Measurements from ENCODE around the gene PSMB5. TPM values are rescaled to one million over a fixed set of nuclear protein-coding genes. Genes with fewer than 3 reads are reported as not detected.
A peak's percentile ranks its signal among the peaks of the same experiment; 100 is the strongest.

Gene PSMB5
- total RNA-seq, 5 donors from 2014 or later (not counting 1 experiment from before 2014, with no cell fraction given) = 20.6 to 43.9 (median 38.0) TPM

DNA sequence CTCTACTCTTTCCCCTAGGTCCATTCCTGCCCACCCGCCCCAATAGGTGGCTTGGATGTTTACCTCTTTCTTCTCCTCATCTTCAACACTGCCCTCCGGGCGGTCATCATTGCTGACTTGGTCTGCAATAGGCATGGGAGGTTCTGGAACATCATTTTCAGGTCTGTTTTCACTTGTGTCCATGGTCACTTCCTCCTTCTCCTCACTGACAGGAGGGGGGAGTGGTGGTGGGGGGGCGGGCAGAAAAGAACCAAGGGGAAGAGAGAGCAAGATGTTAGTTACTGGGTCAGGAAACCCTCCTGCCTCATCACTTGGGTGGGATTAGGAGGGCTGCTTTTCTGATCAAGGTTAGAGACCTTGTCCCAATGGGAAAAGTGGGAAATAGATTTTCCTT lies 34.7 kb upstream of the PSMB5 start:
- no peak overlapping the region for H3K4me3 Mint-ChIP-seq
- peaks cover 26% of the 10 kb centered on the region for H3K36me3 Mint-ChIP-seq
- H3K27me3 ChIP-seq (replicated peaks in 1 of 2; ENCODE audit: control insufficient read depth in 2 of 2, extremely low read depth in 1 of 2, insufficient read depth in 2 of 2, low read length in 1 of 2) = no peaks in the 10 kb centered on the region
- no peak for DNase-seq
- H3K4me1 ChIP-seq (ENCODE audit: control insufficient read depth in 1 of 2, extremely low read depth in 1 of 2, insufficient read depth in 2 of 2, low read length in 2 of 2) = peaks cover 12 to 37% of the 10 kb centered on the region in 2 experiments
- POLR2A ChIA-PET = interaction anchor here in 1 of 2 donors (1.0 to 1.3 kb wide), 2 partner anchors 8 to 25 kb away, joined by 4 to 7 read pairs; partner anchors contain the start of genes ACIN1 and C14orf119
- no peaks in the 10 kb centered on the region for H3K9me3 ChIP-seq
- no peaks in the 10 kb centered on the region for H3K27me3 Mint-ChIP-seq
- CTCF ChIA-PET = interaction anchor here (0.6 to 2.1 kb wide), 31 partner anchors 7 to 499 kb away, joined by 3 to 46 read pairs (median 6); partner anchors contain the start of genes ACIN1 (in 1 of the 2), C14orf119 (in 1 of the 2), HAUS4 (in 1 of the 2) and PABPN1 (in 1 of the 2)
- H3K27ac ChIP-seq (ENCODE audit: low read length) = no peak overlapping the region
- peaks cover 35 to 45% (median 41%) of the 10 kb centered on the region in 3 donors for H3K4me1 Mint-ChIP-seq
- no peaks in the 10 kb centered on the region for H3K9me3 Mint-ChIP-seq
- H3K27ac Mint-ChIP-seq = peak overlapping the region in 1 of 2 donors; percentile 61
- no peak for ATAC-seq (replicated peaks in 1 of 4)
- no peak overlapping the region for H3K4me3 ChIP-seq (ENCODE audit: control insufficient read depth in 1 of 2, extremely low read depth in 1 of 2, low read length in 1 of 2)
- H3K36me3 ChIP-seq (ENCODE audit: control insufficient read depth in 2 of 2, extremely low read depth in 1 of 2, insufficient read depth in 1 of 2, low read length in 1 of 2) = peaks cover 15 to 68% of the 10 kb centered on the region in 2 donors
- WGBS (ENCODE audit: insufficient coverage) = no CpG with 5 or more reads among the region's 4 CpGs

DNA sequence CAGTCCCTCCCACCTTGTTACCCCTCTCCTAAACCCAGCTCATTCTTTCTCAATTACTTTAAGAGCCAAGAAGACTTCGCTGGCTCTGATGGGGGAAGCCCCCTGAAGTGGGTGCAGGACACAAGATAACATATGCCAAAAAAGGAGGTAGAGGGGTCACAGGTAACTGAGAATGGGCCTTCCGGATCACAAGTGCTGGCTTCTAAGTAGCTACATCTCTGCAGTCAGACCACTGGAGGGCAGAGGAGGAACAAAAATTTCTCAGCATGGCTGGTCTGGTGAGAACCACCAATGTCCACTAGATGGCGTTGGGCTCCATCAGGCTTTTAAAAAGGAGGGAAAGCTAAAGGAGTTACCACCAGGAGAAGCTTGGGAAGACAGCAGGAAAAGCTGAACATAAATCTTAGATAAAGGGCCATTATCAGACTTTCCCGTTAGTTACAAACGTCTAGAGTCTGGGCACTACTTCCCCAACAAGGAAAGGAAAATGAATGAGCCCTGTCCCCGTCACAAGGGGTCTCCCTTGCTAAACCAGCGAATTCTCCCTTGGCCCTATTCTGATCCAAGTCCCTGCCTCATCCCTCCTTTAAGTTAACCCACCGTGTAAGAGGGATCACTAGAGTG lies 34.2 kb upstream of the PSMB5 start:
- whole genome bisulfite sequencing (ENCODE audit: insufficient coverage) = 20% methylated on average over 5 of the region's 8 CpGs
- Mint-ChIP-seq H3K9me3 (no peaks in the 10 kb centered on the region), H3K27ac (peak overlapping the region; percentile 61), H3K4me3 (peak overlapping the region; percentile 17 to 34 (median 31)), H3K36me3 (peaks cover 28% of the 10 kb centered on the region), H3K4me1 (peaks cover 35 to 45% (median 41%) of the 10 kb centered on the region in 3 donors), H3K27me3 (no peaks in the 10 kb centered on the region)
- Histone ChIP-seq H3K36me3 (ENCODE audit: control insufficient read depth in 2 of 2, extremely low read depth in 1 of 2, insufficient read depth in 1 of 2, low read length in 1 of 2) (peaks cover 13 to 69% of the 10 kb centered on the region in 2 donors), H3K4me3 (ENCODE audit: control insufficient read depth in 1 of 2, extremely low read depth in 1 of 2, low read length in 1 of 2) (no peak overlapping the region), H3K9me3 (no peaks in the 10 kb centered on the region), H3K27ac (ENCODE audit: low read length) (peak overlapping the region; percentile 38), H3K4me1 (ENCODE audit: control insufficient read depth in 1 of 2, extremely low read depth in 1 of 2, insufficient read depth in 2 of 2, low read length in 2 of 2) (peaks cover 12 to 37% of the 10 kb centered on the region in 2 experiments), H3K27me3 (replicated peaks in 1 of 2; ENCODE audit: control insufficient read depth in 2 of 2, extremely low read depth in 1 of 2, insufficient read depth in 2 of 2, low read length in 1 of 2) (no peaks in the 10 kb centered on the region)
- POLR2A ChIA-PET = interaction anchor here (0.5 to 1.3 kb wide), 6 partner anchors 8 to 304 kb away, joined by 4 to 7 read pairs (median 5); partner anchors contain the start of genes ACIN1 (in 1 of the 2) and C14orf119 (in 1 of the 2)
- ATAC-seq (replicated peaks in 1 of 4) = peak; percentile 76 to 86 (median 79)
- CTCF ChIA-PET = interaction anchor here (0.5 to 2.1 kb wide), 44 partner anchors 8 to 1127 kb away, joined by 3 to 46 read pairs (median 5); partner anchors contain the start of genes ACIN1 (in 1 of the 2), C14orf119 (in 1 of the 2), HAUS4 (in 1 of the 2) and PABPN1 (in 1 of the 2)
- DNase-seq = peak; percentile 40 to 90 (median 66)

DNA sequence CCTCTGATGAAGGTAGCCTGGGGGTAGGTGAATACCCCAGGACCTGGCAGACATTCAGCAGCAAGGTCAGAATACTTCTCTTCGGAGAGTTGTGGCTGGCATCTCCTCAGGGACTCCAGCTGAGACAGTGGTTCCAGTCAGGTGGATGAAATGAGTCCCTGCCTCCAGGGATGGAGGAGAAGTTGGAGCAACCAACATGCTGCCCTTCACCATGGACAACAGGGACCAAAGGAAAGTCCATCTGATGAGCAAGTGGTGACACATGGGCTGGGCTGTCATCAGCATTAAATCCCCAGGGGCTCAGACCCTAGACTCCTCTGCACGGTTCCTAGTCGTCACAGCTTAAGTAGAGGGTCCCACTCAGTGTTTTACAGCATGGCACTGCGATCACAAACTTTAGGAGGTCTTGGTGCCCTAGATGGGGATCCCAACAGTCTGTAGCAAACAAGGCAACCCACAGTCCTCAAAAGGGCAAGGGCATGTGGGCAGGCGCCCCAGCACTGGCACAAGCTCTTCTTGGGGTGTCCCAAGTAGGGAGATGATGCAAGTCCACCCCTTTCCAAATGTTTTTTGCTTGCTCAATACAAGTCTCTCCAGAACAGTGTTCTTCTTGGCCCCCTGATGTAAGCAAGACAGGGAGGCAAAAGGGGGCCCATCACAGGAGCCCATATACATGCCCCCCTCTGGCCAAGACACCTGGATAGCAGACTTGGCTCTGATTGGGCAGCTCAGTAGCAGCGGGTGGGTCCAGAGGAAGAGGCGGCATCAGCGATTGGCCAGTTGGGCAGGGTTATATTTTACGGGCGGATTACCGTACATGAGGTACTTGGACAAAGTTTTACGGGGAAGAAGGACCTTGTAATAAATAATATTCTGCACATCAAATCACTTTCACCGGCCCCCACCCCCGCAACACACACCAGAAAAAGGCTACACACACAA lies 33.4 kb upstream of the PSMB5 start:
- 86% methylated on average over 5 of the region's 14 CpGs for WGBS (ENCODE audit: insufficient coverage)
- Histone ChIP-seq H3K4me3 (ENCODE audit: control insufficient read depth in 1 of 2, extremely low read depth in 1 of 2, low read length in 1 of 2) (no peak overlapping the region), H3K4me1 (ENCODE audit: control insufficient read depth in 1 of 2, extremely low read depth in 1 of 2, insufficient read depth in 2 of 2, low read length in 2 of 2) (peaks cover 12 to 37% of the 10 kb centered on the region in 2 experiments), H3K27ac (ENCODE audit: low read length) (peak overlapping the region; percentile 38), H3K9me3 (no peaks in the 10 kb centered on the region), H3K27me3 (replicated peaks in 1 of 2; ENCODE audit: control insufficient read depth in 2 of 2, extremely low read depth in 1 of 2, insufficient read depth in 2 of 2, low read length in 1 of 2) (no peaks in the 10 kb centered on the region), H3K36me3 (ENCODE audit: control insufficient read depth in 2 of 2, extremely low read depth in 1 of 2, insufficient read depth in 1 of 2, low read length in 1 of 2) (peaks cover 10 to 72% of the 10 kb centered on the region in 2 donors)
- DNase-seq (peak in 1 of 35 experiments; percentile 4), ATAC-seq (replicated peaks in 1 of 4) (no peak)
- Mint-ChIP-seq H3K27me3 (no peaks in the 10 kb centered on the region), H3K27ac (peak overlapping the region in 1 of 2 donors; percentile 61), H3K36me3 (peaks cover 36% of the 10 kb centered on the region), H3K9me3 (no peaks in the 10 kb centered on the region), H3K4me1 (peaks cover 35 to 45% (median 41%) of the 10 kb centered on the region in 3 donors), H3K4me3 (no peak overlapping the region)
- POLR2A ChIA-PET = interaction anchor here (0.5 to 1.3 kb wide), 6 partner anchors 8 to 303 kb away, joined by 4 to 7 read pairs (median 5); partner anchors contain the start of genes ACIN1 (in 1 of the 2) and C14orf119 (in 1 of the 2)
- CTCF ChIA-PET = interaction anchor here (0.5 to 2.1 kb wide), 43 partner anchors 8 to 1127 kb away, joined by 3 to 46 read pairs (median 5); partner anchors contain the start of genes ACIN1 (in 1 of the 2), C14orf119 (in 1 of the 2), HAUS4 (in 1 of the 2) and PRMT5 (in 1 of the 2)

DNA sequence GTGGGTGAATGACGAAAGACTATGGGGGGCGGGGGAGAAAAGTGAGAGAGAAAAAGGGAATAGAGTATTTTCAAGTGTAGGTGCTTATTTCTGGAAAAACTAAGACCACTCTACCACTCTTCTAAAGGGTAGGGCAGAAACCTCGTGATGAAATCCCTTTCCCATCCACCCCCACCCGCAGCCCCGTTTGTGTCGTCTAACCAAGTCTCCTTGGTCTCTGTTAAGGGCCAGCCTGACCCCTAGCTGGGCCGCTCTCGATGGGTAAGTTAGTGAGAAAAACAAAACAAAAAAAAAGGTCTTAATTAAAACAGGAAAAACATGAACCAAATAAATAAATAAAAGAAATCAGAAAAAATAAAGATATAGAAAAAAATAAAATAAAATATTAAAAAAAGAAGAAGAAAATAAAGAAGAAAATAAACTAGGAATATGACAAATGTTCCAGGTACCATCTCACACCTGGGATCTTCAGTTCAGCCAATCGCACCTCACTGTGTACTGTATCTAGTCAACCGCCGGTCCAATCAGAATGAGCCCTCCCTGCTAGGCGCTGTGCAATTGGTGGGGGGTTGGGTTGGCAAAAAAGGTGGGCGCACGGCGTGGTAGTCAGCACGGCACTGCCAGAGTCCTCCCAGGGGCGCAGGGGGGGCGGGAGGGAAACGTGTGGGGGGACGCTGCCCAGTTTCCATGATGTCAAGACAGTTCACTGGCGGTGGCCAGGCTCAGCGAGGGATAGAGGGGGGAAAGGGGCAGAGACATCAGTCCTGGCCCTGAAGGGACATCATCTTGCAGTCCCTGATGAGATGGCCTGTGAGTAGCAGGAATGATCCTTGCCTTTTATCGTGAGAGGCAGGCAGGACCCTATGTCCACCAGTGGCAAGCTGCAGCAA lies 32.4 kb upstream of the PSMB5 start:
- DNase-seq (peak in 1 of 35 experiments; percentile 3), ATAC-seq (replicated peaks in 1 of 4) (no peak)
- Histone ChIP-seq H3K27me3 (replicated peaks in 1 of 2; ENCODE audit: control insufficient read depth in 2 of 2, extremely low read depth in 1 of 2, insufficient read depth in 2 of 2, low read length in 1 of 2) (no peaks in the 10 kb centered on the region), H3K36me3 (ENCODE audit: control insufficient read depth in 2 of 2, extremely low read depth in 1 of 2, insufficient read depth in 1 of 2, low read length in 1 of 2) (peaks cover 10 to 72% of the 10 kb centered on the region in 2 donors), H3K4me1 (ENCODE audit: control insufficient read depth in 1 of 2, extremely low read depth in 1 of 2, insufficient read depth in 2 of 2, low read length in 2 of 2) (peaks cover 12 to 35% of the 10 kb centered on the region in 2 experiments), H3K9me3 (no peaks in the 10 kb centered on the region), H3K27ac (ENCODE audit: low read length) (no peak overlapping the region), H3K4me3 (ENCODE audit: control insufficient read depth in 1 of 2, extremely low read depth in 1 of 2, low read length in 1 of 2) (no peak overlapping the region)
- Mint-ChIP-seq H3K4me1 (peaks cover 34 to 38% (median 35%) of the 10 kb centered on the region in 3 donors), H3K9me3 (no peaks in the 10 kb centered on the region), H3K27ac (no peak overlapping the region), H3K27me3 (no peaks in the 10 kb centered on the region), H3K4me3 (no peak overlapping the region), H3K36me3 (peaks cover 38% of the 10 kb centered on the region)
- ChIA-PET POLR2A (no interaction called here), CTCF (interaction anchor here (2.0 to 2.1 kb wide), 2 partner anchors 28 to 72 kb away, joined by 6 to 46 read pairs; partner anchors contain the start of genes ACIN1 (in 1 of the 2) and C14orf119 (in 1 of the 2))
- WGBS (ENCODE audit: insufficient coverage) = 97% methylated on average over 10 of the region's 23 CpGs

DNA sequence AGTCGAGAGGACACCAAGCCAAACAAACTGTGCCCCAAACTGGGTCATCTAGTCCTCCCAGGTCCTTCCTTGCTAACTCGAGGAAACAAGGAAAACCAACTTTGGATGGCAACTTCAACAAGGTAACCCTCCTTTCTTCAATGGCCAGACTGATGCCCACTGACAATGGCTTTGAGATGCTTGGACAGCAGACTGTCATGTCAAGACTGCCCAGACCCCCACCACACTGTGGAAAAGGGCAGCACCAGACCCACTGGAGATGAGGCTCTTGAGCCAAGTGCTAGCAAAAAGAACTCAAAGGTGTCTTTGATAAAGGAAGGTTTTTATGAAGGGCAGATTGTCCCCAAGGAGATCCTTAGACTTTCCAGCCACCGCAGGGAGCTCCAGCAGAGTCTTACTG lies 31.7 kb upstream of the PSMB5 start:
- Histone ChIP-seq H3K27ac (ENCODE audit: low read length) (no peak overlapping the region), H3K4me3 (ENCODE audit: control insufficient read depth in 1 of 2, extremely low read depth in 1 of 2, low read length in 1 of 2) (no peak overlapping the region), H3K27me3 (replicated peaks in 1 of 2; ENCODE audit: control insufficient read depth in 2 of 2, extremely low read depth in 1 of 2, insufficient read depth in 2 of 2, low read length in 1 of 2) (no peaks in the 10 kb centered on the region), H3K36me3 (ENCODE audit: control insufficient read depth in 2 of 2, extremely low read depth in 1 of 2, insufficient read depth in 1 of 2, low read length in 1 of 2) (peaks cover 10 to 75% of the 10 kb centered on the region in 2 donors), H3K9me3 (no peaks in the 10 kb centered on the region), H3K4me1 (ENCODE audit: control insufficient read depth in 1 of 2, extremely low read depth in 1 of 2, insufficient read depth in 2 of 2, low read length in 2 of 2) (peaks cover 9 to 28% of the 10 kb centered on the region in 2 experiments)
- H3K9me3 Mint-ChIP-seq = no peaks in the 10 kb centered on the region
- H3K27me3 Mint-ChIP-seq = no peaks in the 10 kb centered on the region
- no peak for DNase-seq
- peaks cover 27 to 31% (median 28%) of the 10 kb centered on the region in 3 donors for H3K4me1 Mint-ChIP-seq
- peaks cover 33% of the 10 kb centered on the region for H3K36me3 Mint-ChIP-seq
- POLR2A ChIA-PET = no interaction called here
- H3K4me3 Mint-ChIP-seq = no peak overlapping the region
- H3K27ac Mint-ChIP-seq = no peak overlapping the region
- CTCF ChIA-PET = interaction anchor here (1.0 to 1.5 kb wide), 3 partner anchors 71 to 106 kb away, joined by 3 to 7 read pairs (median 5); no protein-coding TSS in a partner anchor
- WGBS (ENCODE audit: insufficient coverage) = no CpG with 5 or more reads among the region's 3 CpGs
- ATAC-seq (replicated peaks in 1 of 4) = no peak

Measured in T-cell (primary cell).